Measurements from ENCODE around the gene CYP4F3. TPM values are rescaled to one million over a fixed set of nuclear protein-coding genes. Genes with fewer than 3 reads are reported as not detected.
A peak's percentile ranks its signal among the peaks of the same experiment; 100 is the strongest.

CYP4F3 gene
- total and polyA plus RNA-seq, 5 donors from 2014 or later = not detected

DNA sequence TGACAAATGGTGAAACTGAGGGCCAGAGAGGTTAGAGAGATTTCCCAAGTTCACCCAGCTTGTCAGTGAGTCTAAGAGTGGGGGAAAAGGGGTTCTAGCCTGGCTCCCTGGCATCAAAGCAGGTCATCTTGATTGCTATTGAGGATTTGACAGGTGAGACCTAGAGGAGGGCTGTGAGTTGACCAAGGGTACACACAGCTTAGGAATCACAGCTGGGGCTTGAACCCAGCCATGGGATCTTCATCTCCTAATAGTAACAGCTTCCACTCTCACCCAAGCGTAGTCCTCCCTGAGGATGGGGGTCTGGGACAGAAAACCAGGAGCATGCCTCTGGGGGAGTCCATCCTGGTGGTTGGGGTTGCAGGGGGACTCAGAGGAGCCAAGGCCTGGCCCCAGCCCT is 18.9 kb upstream of the CYP4F3 start:
- Histone ChIP-seq H3K27ac (ENCODE audit: insufficient read depth, low read length, poor library complexity, severe bottlenecking) (no peak overlapping the region), H3K27me3 (ENCODE audit: control insufficient read depth, insufficient read depth, low read length) (peaks cover 5% of the 10 kb centered on the region), H3K9me3 (ENCODE audit: control insufficient read depth in 2 of 2, low read length in 2 of 2) (no peaks in the 10 kb centered on the region), H3K4me3 (ENCODE audit: low read depth, low read length) (no peak overlapping the region), H3K36me3 (ENCODE audit: control insufficient read depth, insufficient read depth, low read length) (no peaks in the 10 kb centered on the region), H3K4me1 (ENCODE audit: control insufficient read depth, insufficient read depth, low read length, poor library complexity, severe bottlenecking) (no peaks in the 10 kb centered on the region)
- no peak for ATAC-seq (ENCODE audit: low read depth in 2 of 2)
- Mint-ChIP-seq H3K27me3 (no peaks in the 10 kb centered on the region), H3K36me3 (no peaks in the 10 kb centered on the region), H3K4me1 (no peaks in the 10 kb centered on the region), H3K27ac (no peak overlapping the region), H3K4me3 (no peak overlapping the region), H3K9me3 (peaks cover 0 to 4% (median 0%) of the 10 kb centered on the region in 7 donors)
- no peak for DNase-seq

DNA sequence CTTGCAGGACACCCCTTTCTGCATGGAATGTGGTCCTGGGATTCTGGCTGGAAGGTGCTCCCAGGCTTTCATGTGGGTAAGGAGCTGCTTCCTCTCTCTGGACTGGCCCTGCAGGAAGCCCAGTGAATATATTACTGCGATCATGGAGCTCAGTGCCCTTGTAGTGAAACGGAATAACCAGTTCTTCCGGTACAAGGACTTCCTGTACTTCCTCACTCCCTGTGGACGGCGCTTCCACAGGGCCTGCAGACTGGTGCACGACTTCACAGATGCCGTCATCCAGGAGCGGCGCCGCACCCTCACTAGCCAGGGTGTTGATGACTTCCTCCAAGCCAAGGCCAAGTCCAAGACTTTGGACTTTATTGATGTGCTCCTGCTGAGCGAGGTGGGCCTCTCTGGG is 17.7 kb upstream of the CYP4F3 start:
- H3K4me1 ChIP-seq (ENCODE audit: control insufficient read depth, insufficient read depth, low read length, poor library complexity, severe bottlenecking) = no peaks in the 10 kb centered on the region
- peaks cover 0 to 4% (median 0%) of the 10 kb centered on the region in 7 donors for H3K9me3 Mint-ChIP-seq
- no peaks in the 10 kb centered on the region for H3K4me1 Mint-ChIP-seq
- ATAC-seq (ENCODE audit: low read depth in 2 of 2) (no peak), DNase-seq (no peak)
- H3K9me3 ChIP-seq (ENCODE audit: control insufficient read depth in 2 of 2, low read length in 2 of 2) = no peaks in the 10 kb centered on the region
- no peak overlapping the region for H3K27ac ChIP-seq (ENCODE audit: insufficient read depth, low read length, poor library complexity, severe bottlenecking)
- H3K27me3 ChIP-seq (ENCODE audit: control insufficient read depth, insufficient read depth, low read length) = peaks cover 5% of the 10 kb centered on the region
- H3K36me3 Mint-ChIP-seq = no peaks in the 10 kb centered on the region
- no peak overlapping the region for H3K4me3 Mint-ChIP-seq
- H3K27me3 Mint-ChIP-seq = peaks cover 3% of the 10 kb centered on the region
- no peaks in the 10 kb centered on the region for H3K36me3 ChIP-seq (ENCODE audit: control insufficient read depth, insufficient read depth, low read length)
- H3K27ac Mint-ChIP-seq = no peak overlapping the region
- H3K4me3 ChIP-seq (ENCODE audit: low read depth, low read length) = no peak overlapping the region

DNA sequence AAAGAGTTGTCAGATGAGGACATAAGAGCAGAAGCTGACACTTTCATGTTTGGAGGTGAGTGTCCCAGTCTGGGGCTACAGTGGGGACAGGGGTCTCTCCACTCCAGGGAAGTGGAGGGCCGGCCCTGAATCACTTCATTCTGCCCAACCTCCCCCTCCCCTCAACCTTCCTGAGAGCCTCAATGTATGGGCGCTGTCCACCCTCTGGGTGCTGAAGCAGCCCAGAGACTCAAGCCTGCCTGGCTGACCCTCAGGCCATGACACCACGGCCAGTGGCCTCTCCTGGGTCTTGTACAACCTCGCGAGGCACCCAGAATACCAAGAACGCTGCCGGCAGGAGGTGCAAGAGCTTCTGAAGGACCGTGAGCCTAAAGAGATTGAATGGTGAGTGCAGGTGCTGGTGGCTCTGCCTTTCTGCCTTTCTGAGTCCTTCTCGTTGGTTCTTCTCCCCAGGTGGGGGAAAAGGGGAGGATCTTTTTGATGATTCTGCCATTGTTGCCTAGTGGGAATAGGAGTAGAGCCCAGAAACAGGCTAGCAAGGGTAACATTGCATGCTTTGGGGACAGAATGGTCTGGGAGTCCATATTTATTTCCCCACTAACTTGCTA is 16.9 kb upstream of the CYP4F3 start:
- H3K27me3 Mint-ChIP-seq = peaks cover 5% of the 10 kb centered on the region

DNA sequence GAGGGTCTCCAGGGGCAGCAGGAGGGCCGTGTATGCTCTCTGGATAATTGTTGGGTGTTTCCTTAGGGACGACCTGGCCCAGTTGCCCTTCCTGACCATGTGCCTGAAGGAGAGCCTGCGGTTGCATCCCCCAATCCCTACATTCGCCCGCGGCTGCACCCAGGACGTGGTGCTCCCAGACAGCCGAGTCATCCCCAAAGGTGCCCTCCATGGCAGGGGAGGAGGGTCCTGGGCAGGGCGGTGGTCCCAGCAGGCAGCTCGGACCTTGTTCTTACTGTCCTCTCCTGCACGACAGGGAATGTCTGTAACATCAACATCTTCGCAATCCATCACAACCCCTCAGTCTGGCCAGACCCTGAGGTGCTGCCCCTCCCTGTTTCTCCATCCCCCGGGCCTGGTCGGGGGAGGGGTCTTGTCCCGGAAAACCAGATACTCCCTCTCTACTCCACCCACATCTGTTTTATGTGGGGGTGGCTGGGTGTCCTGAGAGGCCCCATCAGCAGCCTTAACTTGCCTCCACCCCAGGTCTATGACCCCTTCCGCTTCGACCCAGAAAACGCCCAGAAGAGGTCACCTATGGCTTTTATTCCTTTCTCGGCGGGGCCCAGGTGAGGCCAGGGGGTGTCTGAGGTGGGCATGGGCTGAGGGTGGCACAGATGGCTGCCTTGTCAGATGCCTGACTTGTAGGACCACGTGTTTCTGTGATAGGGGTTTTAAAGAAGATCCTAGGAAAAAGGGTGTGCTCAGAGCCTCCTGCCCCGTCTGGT is 12.3 kb upstream of the CYP4F3 start:
- H3K27ac ChIP-seq (ENCODE audit: insufficient read depth, low read length, poor library complexity, severe bottlenecking) = no peak overlapping the region
- Mint-ChIP-seq H3K9me3 (no peaks in the 10 kb centered on the region), H3K27ac (no peak overlapping the region), H3K4me3 (no peak overlapping the region), H3K4me1 (peaks cover 0 to 3% (median 1%) of the 10 kb centered on the region in 4 donors), H3K27me3 (peaks cover 12% of the 10 kb centered on the region), H3K36me3 (no peaks in the 10 kb centered on the region)
- H3K36me3 ChIP-seq (ENCODE audit: control insufficient read depth, insufficient read depth, low read length) = no peaks in the 10 kb centered on the region
- H3K4me1 ChIP-seq (ENCODE audit: control insufficient read depth, insufficient read depth, low read length, poor library complexity, severe bottlenecking) = peaks cover 4% of the 10 kb centered on the region
- peaks cover 2% of the 10 kb centered on the region for H3K27me3 ChIP-seq (ENCODE audit: control insufficient read depth, insufficient read depth, low read length)
- no peak for ATAC-seq (ENCODE audit: low read depth in 2 of 2)
- H3K9me3 ChIP-seq (ENCODE audit: control insufficient read depth in 2 of 2, low read length in 2 of 2) = no peaks in the 10 kb centered on the region
- no peak for DNase-seq
- no peak overlapping the region for H3K4me3 ChIP-seq (ENCODE audit: low read depth, low read length)

More for the DNA sequence above, 16.9 kb upstream of the CYP4F3 start:
- H3K27ac Mint-ChIP-seq = no peak overlapping the region
- no peak overlapping the region for H3K4me3 Mint-ChIP-seq
- no peaks in the 10 kb centered on the region for H3K36me3 Mint-ChIP-seq
- H3K36me3 ChIP-seq (ENCODE audit: control insufficient read depth, insufficient read depth, low read length) = no peaks in the 10 kb centered on the region
- DNase-seq (no peak), ATAC-seq (ENCODE audit: low read depth in 2 of 2) (no peak)
- no peak overlapping the region for H3K27ac ChIP-seq (ENCODE audit: insufficient read depth, low read length, poor library complexity, severe bottlenecking)
- H3K4me1 ChIP-seq (ENCODE audit: control insufficient read depth, insufficient read depth, low read length, poor library complexity, severe bottlenecking) = no peaks in the 10 kb centered on the region
- peaks cover 5% of the 10 kb centered on the region for H3K27me3 ChIP-seq (ENCODE audit: control insufficient read depth, insufficient read depth, low read length)
- no peaks in the 10 kb centered on the region for H3K9me3 Mint-ChIP-seq
- H3K4me3 ChIP-seq (ENCODE audit: low read depth, low read length) = no peak overlapping the region
- no peaks in the 10 kb centered on the region for H3K9me3 ChIP-seq (ENCODE audit: control insufficient read depth in 2 of 2, low read length in 2 of 2)
- H3K4me1 Mint-ChIP-seq = no peaks in the 10 kb centered on the region

DNA sequence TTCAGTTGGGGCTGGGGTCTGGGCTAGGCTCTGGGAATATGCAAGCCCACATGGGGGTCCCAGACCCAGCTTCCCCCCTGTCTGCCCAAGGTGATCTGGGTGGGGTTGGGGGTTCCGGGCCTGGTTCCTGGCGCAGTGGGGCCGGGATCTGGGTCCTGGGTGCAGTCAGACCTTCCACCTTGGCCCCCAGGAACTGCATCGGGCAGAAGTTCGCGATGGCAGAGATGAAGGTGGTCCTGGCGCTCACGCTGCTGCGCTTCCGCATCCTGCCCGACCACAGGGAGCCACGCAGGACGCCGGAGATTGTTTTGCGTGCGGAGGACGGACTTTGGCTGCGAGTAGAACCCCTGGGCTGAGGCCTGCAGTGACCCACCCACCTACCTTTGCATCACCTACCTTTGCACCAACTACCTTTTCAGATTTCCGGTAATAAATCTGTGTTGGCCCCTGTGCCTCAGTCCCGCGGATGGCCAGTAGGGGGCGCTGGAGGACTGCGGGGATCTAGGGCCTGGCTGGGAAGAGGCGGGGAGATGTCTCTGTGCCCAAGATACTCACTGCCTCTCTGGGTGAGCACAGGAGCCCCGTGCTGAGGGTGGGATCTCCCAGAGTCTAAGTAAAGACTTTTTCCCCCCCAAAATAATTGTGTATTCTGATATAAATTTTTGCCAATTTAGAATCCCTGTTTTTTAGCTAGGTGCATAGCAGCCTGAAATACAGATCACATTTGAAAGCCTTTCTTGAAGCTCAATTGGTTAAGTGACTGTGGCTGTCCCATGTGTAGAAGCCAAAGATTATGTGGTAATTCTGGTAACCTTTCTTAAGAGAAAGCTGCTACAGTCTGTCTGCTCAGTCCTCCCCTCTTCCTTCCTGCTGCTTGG is 11.5 kb upstream of the CYP4F3 start:
- H3K4me1 Mint-ChIP-seq = peaks cover 0 to 3% (median 1%) of the 10 kb centered on the region in 4 donors
- DNase-seq (peak; percentile 74 to 80 (median 75)), ATAC-seq (ENCODE audit: low read depth in 2 of 2) (peak; percentile 78 to 93)
- no peaks in the 10 kb centered on the region for H3K36me3 ChIP-seq (ENCODE audit: control insufficient read depth, insufficient read depth, low read length)
- no peak overlapping the region for H3K27ac Mint-ChIP-seq
- peaks cover 4% of the 10 kb centered on the region for H3K4me1 ChIP-seq (ENCODE audit: control insufficient read depth, insufficient read depth, low read length, poor library complexity, severe bottlenecking)
- H3K4me3 Mint-ChIP-seq = no peak overlapping the region
- peaks cover 17% of the 10 kb centered on the region for H3K27me3 Mint-ChIP-seq
- H3K9me3 Mint-ChIP-seq = no peaks in the 10 kb centered on the region
- H3K36me3 Mint-ChIP-seq = no peaks in the 10 kb centered on the region
- no peak overlapping the region for H3K27ac ChIP-seq (ENCODE audit: insufficient read depth, low read length, poor library complexity, severe bottlenecking)
- no peaks in the 10 kb centered on the region for H3K9me3 ChIP-seq (ENCODE audit: control insufficient read depth in 2 of 2, low read length in 2 of 2)
- H3K27me3 ChIP-seq (ENCODE audit: control insufficient read depth, insufficient read depth, low read length) = peaks cover 2% of the 10 kb centered on the region
- H3K4me3 ChIP-seq (ENCODE audit: low read depth, low read length) = no peak overlapping the region

DNA sequence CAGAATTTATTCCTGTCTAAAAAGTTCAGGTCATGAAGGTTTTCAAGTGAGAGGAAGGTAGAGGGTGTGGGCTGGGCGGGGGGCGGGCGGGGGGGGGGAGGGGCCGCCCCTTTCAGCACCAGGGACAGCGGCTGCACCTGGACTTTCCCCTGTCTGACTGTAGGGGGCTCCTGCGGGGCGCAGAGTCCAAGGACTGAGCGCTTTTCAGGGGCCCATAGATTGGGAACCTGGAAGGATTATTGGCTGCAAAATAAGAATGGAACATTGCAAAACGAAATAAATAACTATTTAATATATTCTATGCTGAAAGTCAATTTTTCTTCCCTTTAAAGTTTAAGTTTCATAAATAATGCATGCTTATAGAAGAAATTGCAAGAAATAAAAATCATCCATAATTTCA is 8.9 kb upstream of the CYP4F3 start:
- DNase-seq (peak in 1 of 3 donors; percentile 3), ATAC-seq (ENCODE audit: low read depth in 2 of 2) (no peak)
- Mint-ChIP-seq H3K27me3 (peaks cover 31% of the 10 kb centered on the region), H3K4me1 (peaks cover 0 to 3% (median 1%) of the 10 kb centered on the region in 4 donors), H3K36me3 (no peaks in the 10 kb centered on the region), H3K9me3 (peaks cover 0 to 1% (median 0%) of the 10 kb centered on the region in 7 donors), H3K27ac (no peak overlapping the region), H3K4me3 (peak overlapping the region in 1 of 4 donors; percentile 10)
- Histone ChIP-seq H3K4me1 (ENCODE audit: control insufficient read depth, insufficient read depth, low read length, poor library complexity, severe bottlenecking) (peaks cover 4% of the 10 kb centered on the region), H3K36me3 (ENCODE audit: control insufficient read depth, insufficient read depth, low read length) (no peaks in the 10 kb centered on the region), H3K27me3 (ENCODE audit: control insufficient read depth, insufficient read depth, low read length) (peaks cover 9% of the 10 kb centered on the region), H3K9me3 (ENCODE audit: control insufficient read depth in 2 of 2, low read length in 2 of 2) (no peaks in the 10 kb centered on the region), H3K4me3 (ENCODE audit: low read depth, low read length) (no peak overlapping the region), H3K27ac (ENCODE audit: insufficient read depth, low read length, poor library complexity, severe bottlenecking) (no peak overlapping the region)

DNA sequence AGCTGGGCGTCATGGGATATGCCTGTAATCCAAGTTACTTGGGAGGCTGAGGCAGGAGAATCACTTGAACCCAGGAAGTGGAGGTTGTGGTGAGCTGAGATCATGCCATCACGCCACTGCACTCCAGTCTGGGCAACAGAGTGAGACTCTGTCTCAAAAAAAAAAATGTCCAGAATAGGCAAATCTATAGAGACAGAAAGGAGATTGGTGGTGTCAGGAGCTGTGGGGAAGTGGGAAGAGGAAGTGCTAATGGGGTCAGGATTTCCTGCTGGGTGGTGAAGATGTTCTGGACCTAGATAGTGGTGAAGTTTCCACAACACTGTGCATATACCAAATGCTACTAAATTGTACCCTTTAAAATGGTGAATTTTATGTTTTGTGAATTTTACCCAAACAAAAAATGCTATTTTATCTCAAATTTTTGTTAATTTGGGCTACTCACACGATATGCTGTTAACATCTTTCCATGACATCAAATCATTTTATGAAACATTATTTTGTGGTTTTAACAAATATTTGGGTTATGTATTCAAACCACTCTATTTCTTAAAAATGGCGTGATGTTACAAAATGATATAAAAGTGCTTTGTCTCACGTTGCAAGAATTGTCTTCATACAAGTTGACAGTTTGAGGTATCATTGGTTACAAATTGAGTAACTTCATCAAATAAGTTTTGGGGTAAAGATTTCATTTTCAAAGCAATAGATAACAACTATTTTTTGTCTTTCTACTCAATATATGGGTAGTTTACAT is 7.4 kb upstream of the CYP4F3 start:
- Histone ChIP-seq H3K27ac (ENCODE audit: insufficient read depth, low read length, poor library complexity, severe bottlenecking) (no peak overlapping the region), H3K4me3 (ENCODE audit: low read depth, low read length) (no peak overlapping the region), H3K4me1 (ENCODE audit: control insufficient read depth, insufficient read depth, low read length, poor library complexity, severe bottlenecking) (peaks cover 4% of the 10 kb centered on the region), H3K36me3 (ENCODE audit: control insufficient read depth, insufficient read depth, low read length) (no peaks in the 10 kb centered on the region), H3K9me3 (ENCODE audit: control insufficient read depth in 2 of 2, low read length in 2 of 2) (no peaks in the 10 kb centered on the region), H3K27me3 (ENCODE audit: control insufficient read depth, insufficient read depth, low read length) (peaks cover 9% of the 10 kb centered on the region)
- no peak for ATAC-seq (ENCODE audit: low read depth in 2 of 2)
- peaks cover 0 to 3% (median 1%) of the 10 kb centered on the region in 4 donors for H3K4me1 Mint-ChIP-seq
- peaks cover 0 to 2% (median 0%) of the 10 kb centered on the region in 7 donors for H3K9me3 Mint-ChIP-seq
- H3K27me3 Mint-ChIP-seq = peaks cover 26% of the 10 kb centered on the region
- no peaks in the 10 kb centered on the region for H3K36me3 Mint-ChIP-seq
- H3K4me3 Mint-ChIP-seq = no peak overlapping the region
- H3K27ac Mint-ChIP-seq = no peak overlapping the region
- no peak for DNase-seq

Data from CD4-positive, CD25-positive, alpha-beta regulatory T cell (primary cell).